Measurements from ENCODE around the gene RGPD5. TPM values are rescaled to one million over a fixed set of nuclear protein-coding genes. Genes with fewer than 3 reads are reported as not detected.
A peak's percentile ranks its signal among the peaks of the same experiment; 100 is the strongest.
"Not testable (repeated sequence)": the region's sequence is repeated elsewhere in the genome, so short reads cannot be mapped to it uniquely, and the experiment has no call there.

Gene RGPD5
- total RNA-seq: 28.7 TPM

DNA sequence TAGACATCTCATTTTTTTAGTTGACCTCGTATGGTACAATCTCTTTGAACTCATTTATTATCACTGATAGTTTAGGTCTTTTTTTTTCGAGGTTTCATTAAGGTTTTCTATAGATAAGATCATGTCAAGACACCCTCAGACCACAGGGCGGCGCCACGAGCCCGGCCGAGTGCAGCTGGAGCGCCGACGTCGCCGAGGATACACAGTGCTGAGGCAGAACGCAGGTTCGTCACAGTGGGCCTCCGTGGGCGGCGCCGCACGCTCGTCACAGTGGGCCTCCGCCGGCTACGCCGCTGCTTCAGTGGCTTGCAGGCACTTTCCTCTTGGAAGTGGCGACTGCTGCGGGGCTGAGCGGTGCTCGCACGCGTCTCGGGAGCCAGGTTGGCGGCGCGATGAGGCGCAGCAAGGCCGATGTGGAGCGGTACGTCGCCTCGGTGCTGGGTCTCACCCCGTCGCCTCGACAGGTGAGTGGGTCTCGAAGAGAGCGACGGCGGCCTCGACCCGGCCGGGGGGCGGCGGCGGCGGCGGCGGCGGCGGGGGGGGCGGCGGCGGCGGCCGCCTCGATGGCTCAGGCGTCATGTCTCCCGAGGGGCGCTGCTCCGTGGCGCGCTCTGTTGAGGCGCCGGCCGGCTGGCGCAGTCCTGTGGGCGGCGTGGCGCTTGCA is at the start of gene RGPD5:
Gene RGPD5 (plus strand): TSS at position 232 of the 664 bp plus-strand sequence. CDS start 161 bp downstream, at position 393.
- peak; percentile 99 for ATAC-seq
- DNase-seq (ENCODE audit: low spot score): not testable (repeated sequence)

DNA sequence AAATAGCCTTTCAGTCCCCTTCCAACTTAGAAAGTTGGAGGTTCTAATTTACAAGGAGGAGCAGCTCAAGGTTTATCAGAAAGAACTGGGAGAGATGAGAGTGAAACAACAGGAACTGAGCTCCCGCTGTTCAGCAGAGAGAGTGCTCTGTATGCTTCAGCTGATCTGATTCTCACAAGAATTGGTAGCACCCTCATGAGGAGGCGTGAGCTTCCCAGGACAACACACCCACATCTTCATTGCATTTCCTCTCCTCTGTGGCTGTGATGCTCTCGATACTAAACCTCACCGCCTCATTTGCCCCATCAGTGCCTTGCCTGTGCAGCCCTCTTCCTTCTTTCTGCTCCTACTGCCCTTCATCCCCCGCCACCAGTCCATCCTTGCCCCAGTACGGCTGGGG is 42.5 kb upstream of the RGPD5 start:
- DNase-seq (ENCODE audit: low spot score); ATAC-seq: not testable (repeated sequence)

DNA sequence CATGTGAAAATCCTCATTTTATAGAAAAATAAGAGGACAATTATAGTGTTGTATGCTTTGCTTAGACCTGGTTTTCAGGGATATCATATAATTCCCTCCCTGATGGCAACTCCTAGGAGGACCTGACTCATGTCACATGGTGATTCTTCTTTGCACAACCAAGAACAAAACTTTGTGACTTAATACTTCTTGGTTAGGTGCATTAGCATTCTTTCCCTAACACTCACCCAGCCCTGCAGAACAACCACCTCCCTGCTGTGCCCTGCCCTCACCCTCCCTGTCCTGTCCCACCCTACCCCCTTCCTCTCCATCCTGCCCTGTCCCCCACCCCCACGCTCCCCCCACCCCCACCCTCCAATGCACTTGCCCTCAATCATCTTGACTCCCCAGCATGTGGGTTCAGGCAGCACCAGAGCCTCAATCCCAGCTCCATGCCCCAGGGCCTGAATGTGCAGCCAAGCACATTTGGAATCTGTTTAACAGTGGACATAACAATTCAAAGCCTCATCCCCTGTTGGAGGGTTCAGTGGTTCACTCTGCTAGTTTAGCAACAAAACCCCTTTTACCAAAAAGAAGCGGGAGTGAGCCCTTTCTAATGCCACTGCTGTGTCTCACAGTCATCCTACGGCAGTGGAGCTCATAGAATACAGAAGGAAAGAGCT is 36.8 kb upstream of the RGPD5 start:
- DNase-seq (ENCODE audit: low spot score); ATAC-seq: not testable (repeated sequence)

DNA sequence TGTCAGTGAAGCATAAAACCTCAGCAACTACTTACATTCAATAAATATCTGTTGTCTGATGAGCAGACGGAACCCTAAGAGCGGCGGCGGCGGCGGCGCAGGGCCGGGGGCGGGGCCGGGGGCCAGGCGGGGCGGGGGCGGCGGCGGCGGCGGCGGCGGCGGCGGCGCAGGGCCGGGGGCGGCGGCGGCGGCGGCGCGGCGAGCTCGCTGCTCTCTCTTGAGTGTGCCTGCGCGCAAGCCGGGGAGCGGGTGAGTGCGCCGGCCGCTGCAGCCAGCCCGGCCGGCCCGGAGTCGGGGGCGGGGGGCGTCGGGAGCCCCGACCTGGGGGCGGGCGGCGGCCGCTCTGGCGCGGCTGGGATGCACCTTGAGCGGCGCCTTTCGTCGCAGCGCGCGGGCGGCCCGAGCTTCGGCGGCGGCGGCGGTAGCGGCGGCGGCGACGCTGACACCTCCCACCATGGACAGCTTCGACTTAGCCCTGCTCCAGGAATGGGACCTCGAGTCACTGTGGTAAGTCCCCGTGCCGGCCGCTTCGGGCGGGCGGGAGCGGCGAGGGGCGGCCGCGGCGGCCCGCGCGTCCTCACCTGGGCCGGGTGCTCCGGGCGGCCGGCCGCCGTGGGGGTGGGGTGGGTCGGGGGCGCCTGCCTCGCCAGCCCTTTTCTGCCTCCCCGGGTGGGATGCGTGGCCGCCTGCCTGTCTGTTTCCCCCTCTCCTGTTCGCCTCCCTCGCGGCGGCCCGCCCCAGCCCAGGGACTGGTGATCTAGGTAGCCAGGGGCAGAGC is 33.7 kb upstream of the RGPD5 start:
- not testable (repeated sequence) for DNase-seq (ENCODE audit: low spot score)
- peak; percentile 77 for ATAC-seq

DNA sequence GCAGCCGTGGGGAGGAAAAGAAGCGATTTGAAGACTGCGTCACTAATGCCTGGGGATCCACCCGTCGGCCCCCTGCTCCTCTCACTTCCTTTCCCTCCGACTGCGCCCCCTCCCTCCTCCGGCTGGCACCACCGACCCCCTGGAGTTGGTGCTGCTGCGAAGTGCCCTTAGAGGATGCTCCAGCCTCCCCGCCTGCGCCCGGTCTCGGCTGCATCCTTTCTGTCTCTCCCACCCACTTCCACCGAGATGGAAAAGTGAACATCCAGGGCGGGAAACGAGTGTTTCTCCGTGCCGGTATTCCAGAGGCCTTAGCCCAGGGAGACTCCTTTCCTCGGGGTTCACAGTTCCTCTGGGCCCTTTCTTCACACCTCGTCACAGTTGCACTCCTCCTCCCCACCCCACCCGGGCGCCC is 33.1 kb upstream of the RGPD5 start:
- ATAC-seq: peak; percentile 27
- not testable (repeated sequence) for DNase-seq (ENCODE audit: low spot score)

DNA sequence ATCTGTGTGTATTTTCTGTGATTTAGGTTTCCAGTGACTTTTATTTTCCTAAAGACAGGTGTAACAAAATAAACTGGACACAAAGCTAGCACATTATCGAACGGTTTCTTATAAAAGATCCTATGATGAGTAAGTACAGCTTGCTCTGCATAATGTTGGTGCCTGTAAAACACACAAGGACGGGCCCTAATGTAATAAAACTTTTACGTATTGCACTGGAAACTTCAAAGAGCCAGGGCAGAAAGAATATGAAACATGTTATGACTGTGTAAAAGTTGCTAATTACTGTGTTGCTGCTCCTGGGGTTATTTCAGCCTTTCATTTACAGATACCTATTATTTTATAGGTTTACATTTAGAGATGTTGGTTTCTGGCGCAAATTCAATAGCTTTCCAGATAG is 32.1 kb upstream of the RGPD5 start:
- DNase-seq (ENCODE audit: low spot score); ATAC-seq: not testable (repeated sequence)

DNA sequence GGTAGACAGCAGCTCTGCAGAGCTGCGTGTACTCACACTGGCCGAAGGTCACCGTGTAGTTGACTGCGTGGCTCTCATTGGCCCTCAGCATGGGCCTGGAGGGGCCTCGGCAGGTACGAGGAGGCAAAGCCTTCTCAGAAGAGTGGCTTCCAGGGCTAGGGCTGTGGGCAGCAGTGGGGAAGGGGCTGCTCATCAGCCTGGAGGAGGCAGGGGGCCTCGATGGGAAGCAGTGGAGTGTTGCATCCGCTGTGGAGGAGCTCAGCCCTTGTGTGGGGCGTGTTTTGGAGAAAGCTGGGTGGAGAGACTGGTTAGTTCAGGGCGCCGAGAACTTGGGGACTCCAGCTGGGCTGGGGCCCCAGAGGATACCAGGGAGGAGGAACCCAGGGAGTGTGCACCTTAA is 28.0 kb upstream of the RGPD5 start:
- DNase-seq (ENCODE audit: low spot score); ATAC-seq: not testable (repeated sequence)

DNA sequence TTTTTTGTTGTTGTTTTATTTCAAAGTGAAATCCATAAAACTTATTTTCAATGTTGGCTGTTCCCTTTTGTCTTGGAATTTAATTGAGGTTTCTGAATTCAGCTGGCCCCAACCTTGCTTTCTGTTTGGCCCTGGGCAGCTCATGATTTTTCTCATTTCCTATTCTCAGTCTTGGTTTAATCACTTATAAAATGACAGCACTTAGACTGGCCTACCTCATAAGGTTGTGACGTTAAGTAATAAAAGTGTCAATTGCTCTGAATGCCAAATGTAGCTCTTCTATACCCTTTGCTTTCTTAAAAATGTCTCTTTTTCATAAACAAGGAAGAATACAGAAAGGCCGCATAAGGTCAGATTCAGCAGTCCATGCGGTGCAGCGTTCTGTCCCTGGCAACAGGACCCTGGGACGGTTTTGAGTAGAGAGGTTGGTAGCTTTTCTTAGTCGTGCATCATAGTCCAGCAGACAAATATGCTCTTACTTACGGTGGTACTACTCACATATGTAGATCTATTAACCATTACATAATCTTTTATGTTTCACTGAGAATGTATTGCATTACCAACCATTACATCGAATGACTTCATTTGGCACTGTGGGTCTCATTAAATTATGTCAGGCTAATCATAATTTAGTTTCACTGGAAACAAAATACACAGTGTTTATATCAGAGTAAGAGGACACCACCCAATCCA is 27.1 kb upstream of the RGPD5 start:
- not testable (repeated sequence) for DNase-seq (ENCODE audit: low spot score); ATAC-seq

DNA sequence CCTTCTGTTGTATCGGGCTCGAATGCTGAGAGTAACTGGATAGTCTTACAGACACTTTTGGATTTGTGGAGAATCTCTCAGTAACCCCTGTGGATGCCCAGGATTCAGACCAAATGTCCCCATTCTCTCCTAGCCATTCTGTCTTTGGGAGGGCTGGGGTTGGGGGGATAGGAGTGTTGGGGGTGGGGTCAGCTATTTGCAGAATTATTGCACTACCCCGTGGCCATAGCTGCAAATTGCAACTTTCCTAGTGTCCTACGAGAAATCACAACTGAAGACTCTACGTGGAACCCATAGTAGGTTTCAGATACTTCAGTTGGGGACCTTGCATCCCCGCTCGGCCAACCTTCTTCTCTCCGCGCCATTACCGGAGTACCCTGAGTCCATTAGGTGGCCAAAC is 25.2 kb upstream of the RGPD5 start:
- DNase-seq (ENCODE audit: low spot score); ATAC-seq: not testable (repeated sequence)

DNA sequence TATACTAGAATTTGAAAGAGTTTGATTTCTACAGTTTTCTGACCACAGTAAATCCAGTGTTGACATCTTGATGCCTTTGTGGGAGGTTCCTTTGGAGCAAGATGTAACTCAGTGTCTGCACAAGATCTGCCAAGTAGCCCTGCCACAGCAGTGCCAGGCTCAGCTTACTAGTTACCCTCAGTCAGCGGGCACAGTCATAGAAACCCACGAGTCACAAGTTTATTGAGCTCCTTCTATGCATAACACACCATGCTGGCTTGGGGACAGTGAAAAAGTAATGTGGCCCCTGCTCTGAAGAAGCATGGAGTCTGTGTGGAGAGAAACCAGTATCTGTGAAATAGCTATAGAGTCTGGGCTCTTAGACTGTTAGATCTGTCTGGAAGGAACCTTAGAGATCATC is 15.0 kb upstream of the RGPD5 start:
- DNase-seq (ENCODE audit: low spot score); ATAC-seq: not testable (repeated sequence)

DNA sequence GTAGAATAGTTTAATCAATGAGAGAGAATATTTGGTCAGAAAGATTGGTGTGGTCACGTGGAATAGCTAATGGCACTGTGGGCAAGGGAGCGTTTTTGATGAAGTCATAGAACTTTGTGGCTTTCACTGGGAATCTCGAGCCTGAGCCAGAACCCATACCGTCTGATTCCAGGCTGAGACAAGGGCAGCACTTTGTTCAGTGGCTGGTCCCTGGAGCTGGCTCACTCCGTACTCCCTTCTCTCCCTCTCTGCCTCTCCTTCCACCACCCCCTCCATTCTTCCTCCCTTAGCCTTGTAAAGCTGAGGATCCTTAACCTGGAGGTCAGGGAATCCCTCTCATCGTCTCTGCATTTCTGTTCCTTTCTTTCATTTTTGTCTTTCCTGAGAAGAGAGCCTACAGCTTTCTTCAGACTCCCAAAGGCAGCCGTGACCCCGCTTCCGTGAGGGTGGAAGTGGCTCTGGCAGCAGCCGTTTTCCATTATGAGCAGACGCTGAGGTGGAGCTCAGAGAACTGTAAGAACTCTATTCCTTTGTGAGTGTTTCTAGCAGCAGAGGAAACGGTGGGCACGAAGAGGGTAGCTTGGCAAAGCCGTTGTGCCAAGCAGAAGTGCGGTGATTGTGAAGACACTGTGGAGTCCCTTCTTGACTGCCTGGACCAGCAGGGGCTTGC is 12.8 kb upstream of the RGPD5 start:
- ATAC-seq; DNase-seq (ENCODE audit: low spot score): not testable (repeated sequence)

DNA sequence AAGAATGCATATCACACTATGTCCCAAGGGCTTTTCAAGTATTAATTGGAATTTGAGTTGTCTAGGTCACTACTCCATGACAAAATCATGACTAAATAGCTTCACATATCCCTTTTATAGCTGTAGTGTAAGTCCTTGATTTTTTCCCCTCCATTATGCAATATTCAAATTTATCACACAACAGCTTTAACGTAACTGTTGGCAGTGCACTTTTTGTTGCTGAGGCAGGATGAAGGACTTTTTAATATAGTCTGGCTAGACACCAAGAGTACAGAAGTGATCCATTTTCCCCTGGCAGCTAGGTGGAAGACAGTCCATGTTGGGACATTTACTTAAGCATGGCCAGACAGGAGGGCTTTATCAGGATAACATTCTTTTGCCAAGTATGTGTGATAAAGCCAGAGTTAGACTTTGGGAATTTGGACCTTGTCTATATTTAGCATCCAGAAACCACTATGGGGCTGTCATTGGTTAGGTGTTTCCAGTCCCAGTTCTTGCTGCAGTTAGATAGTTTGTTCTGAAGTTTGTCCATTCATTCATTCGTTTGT is 11.6 kb upstream of the RGPD5 start:
- DNase-seq (ENCODE audit: low spot score): not testable (repeated sequence)
- peak; percentile 94 for ATAC-seq

DNA sequence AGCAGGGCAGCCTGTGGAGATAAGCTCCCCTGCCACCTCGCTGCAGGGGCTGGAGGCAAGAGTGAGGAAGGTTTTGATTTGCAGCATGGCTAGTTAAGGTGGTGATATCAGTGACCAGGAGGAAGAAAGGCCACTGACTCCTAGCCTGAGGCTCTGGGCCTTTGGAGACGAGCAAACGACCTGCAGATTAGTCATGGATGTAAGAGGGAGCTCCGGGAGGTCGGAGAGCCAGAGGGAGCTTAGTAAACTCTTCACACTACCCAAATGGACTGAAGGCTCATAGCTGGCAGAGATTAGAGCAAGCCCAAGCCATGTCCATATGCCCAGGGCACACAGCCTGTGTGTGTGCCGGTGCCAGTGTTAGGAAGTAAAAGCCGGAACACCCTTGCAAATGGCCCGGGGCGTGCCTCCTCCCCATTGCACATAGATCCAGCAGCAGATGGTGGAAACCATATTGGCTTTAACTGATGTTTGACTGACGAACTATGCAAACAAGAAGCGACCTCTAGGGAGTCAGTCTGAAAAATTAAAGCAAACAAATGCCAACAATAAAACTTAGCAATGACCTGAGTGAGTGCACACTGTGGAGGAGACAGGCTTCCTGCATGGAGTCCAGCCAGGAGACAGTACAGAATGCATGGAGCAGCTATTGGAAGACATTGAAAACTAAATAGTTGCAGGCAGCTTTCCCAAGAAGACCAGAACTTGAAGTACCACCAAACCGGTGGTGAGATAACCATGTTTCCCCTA is 2.4 kb upstream of the RGPD5 start:
- not testable (repeated sequence) for DNase-seq (ENCODE audit: low spot score); ATAC-seq

DNA sequence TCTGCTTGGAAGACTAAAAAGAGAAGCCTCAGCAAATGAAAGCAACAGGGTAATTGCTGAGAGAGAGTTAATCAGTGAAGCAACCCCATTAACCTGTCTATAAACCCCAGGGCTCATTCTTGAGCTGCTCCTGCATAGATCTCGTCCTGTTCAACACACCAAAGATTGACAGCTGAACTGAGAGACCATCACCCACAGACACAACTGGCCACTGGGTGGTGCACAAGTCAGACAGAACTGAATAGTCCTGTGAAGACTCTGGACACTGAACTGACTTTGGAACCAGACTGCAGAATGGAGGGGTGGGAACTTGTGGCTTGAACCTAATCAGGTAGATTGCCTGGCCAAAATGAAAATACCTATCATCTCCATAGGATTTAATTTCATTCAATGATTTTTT is 1.4 kb upstream of the RGPD5 start:
- DNase-seq (ENCODE audit: low spot score): not testable (repeated sequence)
- peak; percentile 80 for ATAC-seq

DNA sequence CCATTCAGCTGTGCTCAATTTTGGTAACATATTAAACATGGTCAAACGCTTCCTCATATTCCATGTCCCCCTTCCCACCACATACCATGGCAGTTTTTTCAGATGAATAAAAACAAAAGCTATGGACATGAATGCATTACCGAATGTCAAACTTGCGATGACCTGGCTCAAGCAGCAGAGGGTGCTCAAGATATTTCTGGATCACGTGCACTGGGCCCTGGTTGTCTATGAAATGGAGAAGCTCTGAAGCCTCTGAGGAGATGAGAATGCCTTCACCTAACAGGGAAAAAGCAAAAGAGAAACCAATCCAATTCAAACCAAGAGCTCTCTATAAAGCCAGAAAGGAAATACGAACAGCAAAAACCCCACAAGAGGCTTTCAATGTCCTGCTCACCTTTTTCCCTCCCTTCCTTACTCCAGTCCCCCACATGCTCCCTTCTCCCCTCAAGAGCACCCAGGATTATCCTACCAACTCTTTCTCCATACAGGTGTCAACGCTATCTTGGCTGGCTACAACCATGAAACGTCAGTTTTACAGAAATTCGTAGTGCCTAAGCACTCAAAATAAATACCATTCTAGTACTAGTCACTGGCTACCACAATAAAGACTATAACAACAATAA is 77.1 kb downstream of the RGPD5 start:
- ATAC-seq: peak; percentile 99
- DNase-seq (ENCODE audit: low spot score): not testable (repeated sequence)

DNA sequence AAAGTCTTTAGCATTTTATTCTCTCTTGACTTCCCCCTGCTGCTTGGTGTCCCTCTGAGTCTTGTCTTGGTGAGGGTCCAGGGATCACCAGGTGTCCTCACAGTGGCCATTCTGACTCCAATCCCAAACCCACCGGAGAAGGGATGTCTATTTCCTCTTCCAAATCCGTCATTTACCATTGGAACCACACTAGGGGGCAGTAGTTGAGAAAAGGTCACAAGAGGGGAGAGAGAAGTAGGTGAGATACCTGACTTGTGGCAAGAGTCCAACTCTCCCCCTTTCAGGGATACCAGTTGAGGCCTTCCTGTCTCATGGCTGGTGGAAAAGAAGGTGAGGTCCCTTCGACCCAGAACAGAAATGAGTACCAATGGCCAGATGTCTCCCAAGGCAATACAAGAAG is 82.5 kb downstream of the RGPD5 start:
- not testable (repeated sequence) for ATAC-seq; DNase-seq (ENCODE audit: low spot score)

DNA sequence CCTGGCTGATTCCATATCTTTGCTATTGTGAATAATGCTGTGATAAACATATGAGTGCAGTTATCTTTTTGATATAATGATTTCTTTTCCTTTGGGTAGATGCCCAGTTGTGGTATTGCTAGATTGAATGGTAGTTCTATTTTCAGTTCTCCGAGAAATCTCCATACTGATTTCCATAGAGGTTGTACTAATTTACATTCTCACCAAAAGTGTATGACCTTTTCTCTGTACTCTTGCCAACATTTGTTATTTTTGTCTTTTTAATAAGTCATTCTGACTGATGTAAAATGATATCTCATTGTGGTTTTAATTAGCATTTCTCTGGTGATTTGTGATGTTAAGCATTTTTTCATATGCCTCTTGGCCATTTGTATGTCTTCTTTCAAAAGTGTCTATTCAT is 88.0 kb downstream of the RGPD5 start:
- not testable (repeated sequence) for ATAC-seq

DNA sequence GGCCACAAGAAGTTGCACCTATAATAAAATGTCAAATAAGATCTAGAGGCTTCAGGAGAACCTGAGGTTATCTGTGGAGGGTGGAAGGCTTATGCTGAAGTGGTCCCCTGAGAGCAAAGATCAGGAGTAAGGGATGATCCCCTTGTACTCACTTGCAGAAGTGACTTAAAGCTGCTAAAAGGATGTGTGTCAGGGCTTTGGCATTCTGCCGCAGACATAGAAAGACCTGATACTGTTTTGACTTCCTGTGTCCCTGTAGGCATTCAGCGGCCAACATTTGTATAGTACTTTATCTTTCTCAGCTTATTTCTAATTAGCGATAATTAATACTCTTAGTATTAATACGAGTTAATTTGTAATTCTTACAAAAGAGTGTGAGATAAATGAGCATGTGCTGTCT is 94.3 kb downstream of the RGPD5 start:
- ATAC-seq; DNase-seq (ENCODE audit: low spot score): not testable (repeated sequence)

More for the DNA sequence above, 88.0 kb downstream of the RGPD5 start:
- not testable (repeated sequence) for DNase-seq (ENCODE audit: low spot score)

DNA sequence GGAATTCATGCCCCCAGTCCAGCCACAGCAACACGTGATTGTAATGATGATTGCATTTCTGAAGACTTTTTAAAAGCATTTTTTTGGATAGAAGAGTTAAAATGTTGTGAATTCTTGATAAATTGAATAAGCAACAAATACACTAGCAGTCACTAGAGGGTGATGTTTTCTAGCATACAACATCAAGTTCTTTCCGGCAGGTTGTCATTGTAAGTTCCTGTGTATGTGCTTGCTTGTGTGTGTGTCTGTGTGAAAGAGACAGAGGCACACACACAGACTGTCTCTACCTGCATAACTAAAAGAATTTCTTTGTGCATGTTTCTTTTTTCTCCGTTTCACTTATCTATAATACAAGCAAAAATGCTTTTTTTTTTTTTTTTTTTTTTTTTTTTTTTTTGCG is 95.8 kb downstream of the RGPD5 start:
- peak; percentile 83 for ATAC-seq
- not testable (repeated sequence) for DNase-seq (ENCODE audit: low spot score)
